OCI-M1 (cell line): ENCODE measurements around the gene SMURF1.

Experiments
- DNase-seq: peaks from one replicate; lab custom pipeline; 2025; lab: John Stamatoyannopoulos, UW

The SMURF1 gene

DNA sequence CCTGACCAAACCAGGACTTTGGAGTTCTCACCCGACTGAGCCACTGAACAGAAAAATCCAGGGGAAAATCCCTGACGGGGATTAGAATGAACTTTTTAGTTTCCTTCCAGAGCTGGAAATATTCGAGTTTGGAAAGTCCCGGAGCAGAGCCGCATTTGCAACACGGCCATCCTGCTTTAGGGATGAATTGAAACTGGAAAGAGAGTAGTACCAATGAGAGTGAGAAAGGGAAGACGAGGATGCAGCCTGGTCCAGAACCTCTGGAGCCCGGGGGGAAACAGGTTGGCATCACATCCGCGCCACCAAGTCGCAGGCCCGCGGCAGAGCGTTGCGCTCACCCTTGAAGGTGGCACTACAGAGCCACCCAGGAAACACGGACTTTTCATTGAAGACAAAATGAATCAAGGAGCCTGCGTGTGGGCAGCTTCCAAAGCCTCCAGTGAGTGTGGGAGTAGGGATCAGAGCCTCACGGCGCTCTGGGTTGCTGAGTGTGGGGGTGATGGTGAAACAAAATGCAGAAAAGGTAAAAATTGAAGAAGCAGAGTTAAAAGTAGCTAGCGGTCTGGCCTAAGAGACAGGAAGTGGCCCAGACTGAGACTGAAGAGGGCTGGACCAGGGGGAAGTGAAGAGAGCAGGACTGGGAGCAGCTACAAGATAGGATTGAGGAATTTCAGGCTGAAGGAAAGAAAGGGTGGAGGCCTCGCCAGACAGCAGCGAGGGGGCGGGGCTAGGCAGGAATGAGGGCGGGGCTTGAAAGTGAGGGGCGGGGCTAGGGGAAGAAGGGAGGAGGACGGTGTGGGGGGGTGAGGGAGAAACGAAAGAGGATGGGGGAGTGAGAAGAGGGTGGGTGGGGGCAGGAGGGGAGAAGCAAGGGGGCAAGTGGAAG is 1.8 kb downstream of the SMURF1 start:
- DNase-seq = peak; percentile 53

- no peak for DNase-seq
Measured at GRCh38 chr7:99141334-99141733, 2.6 kb downstream of the SMURF1 start.

DNA sequence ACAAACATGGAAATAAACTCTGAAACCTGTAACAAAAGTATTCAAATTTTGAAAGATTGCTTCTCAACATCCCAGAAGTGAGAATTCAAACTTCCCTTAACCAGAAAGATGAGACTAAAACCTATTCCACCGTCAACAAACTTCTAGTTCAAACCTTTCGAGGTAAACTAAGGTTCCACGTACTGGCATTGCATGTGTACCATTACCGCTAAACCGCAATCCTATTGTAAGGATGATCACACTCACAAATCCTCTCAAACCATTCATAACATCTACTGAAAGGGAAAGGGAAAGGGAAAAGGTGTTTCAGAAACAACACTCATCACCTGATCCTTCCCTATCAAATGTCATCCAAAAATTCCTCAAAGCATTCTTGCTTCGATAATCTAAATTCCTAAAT is 3.1 kb downstream of the SMURF1 start:
- DNase-seq = no peak

DNA sequence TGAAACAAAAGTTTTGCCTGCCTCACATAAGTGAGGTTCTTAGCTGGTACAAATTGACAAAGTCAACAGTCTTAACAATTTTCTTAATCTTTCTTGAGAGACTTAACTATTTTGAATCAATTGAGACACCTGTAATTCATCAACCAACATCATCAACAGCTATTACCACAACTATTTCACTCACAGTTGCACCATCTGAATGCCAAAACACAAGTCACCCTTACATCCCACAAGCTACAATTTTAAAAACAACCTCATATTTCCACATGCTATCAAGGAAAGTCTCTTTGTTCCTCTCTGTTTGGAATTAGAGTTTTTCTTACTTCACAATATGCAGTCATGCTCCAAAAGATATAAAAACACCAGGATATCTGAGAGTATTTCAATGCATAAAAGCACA is 4.9 kb downstream of the SMURF1 start:
- no peak for DNase-seq

GRCh38 chr7:99137411-99138180 is 6.3 kb downstream of the SMURF1 start:
- no peak for DNase-seq

- DNase-seq = no peak
Measured at GRCh38 chr7:99135938-99136337, 8.0 kb downstream of the SMURF1 start.

GRCh38 chr7:99133766-99134564 is 9.9 kb downstream of the SMURF1 start:
- DNase-seq = no peak

GRCh38 chr7:99132595-99133321 is 11.2 kb downstream of the SMURF1 start:
- no peak for DNase-seq

DNA sequence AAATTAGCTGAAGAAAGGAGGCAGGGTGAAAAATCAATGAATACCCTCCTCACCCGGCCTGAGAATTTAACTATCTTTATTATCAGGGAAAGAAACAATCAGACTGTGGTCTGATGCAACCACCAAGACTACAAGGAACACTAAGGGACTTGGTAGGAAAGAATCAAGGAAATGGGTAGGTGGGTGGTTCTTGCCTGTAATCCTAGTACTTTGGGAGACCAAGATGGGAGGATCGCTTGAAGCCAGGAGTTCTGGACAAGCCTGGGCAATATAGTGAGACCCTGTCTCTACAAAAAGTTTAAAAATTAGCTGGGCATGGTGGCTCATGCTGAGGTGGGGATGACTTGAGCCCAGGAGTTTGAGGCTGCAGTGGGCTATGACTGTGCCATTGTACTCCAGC is 12.6 kb downstream of the SMURF1 start:
- DNase-seq = no peak

GRCh38 chr7:99129536-99129935 is 14.4 kb downstream of the SMURF1 start:
- no peak for DNase-seq

- DNase-seq = no peak
Measured at GRCh38 chr7:99129001-99129400, 14.9 kb downstream of the SMURF1 start.

- no peak for DNase-seq
Measured at GRCh38 chr7:99128076-99128950, 15.6 kb downstream of the SMURF1 start.

DNA sequence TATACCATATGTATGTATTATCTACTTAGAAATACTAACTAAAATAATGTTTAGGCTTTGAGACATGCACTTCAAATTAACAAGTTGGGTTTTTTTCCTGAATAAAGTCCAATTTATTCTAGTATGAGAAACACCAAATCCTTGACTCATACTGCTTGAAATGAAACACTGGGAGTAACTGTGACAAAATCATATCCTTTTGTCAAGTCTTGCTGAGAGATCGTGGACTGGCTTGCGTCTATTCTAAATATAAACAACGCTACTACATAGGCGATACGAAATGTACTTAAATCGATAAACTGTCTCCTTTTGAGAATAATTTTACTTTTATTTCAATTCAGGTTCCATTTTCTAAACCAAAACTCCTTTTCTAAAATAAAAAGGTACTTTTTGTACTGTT is 16.3 kb downstream of the SMURF1 start:
- no peak for DNase-seq

- peak; percentile 51 for DNase-seq
Measured at GRCh38 chr7:99126921-99127553, 16.9 kb downstream of the SMURF1 start.

GRCh38 chr7:99125505-99125865 is 18.4 kb downstream of the SMURF1 start:
- no peak for DNase-seq

- no peak for DNase-seq
Measured at GRCh38 chr7:99124751-99125504, 19.0 kb downstream of the SMURF1 start.

DNA sequence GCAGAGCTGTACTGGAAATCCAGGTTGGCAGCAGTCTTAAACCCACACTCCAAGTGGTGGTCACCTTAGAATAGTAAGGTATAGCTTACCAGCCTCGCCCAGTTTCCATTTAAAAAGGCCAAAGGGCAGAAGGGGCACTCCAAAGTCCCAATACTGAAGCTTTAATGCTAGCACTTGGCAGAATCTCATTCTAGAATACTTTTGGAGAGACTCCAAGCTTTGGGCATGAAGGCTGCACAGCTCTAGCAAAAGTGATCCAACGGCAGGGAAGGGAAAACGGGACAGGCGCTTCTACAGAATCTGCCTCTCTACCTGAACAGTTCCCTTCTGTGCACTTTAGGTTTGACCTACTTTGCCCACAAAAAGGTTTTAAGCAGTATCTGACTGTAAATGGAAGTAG is 19.7 kb downstream of the SMURF1 start:
- DNase-seq = no peak

- no peak for DNase-seq
Measured at GRCh38 chr7:99123571-99124033, 20.3 kb downstream of the SMURF1 start.

DNA sequence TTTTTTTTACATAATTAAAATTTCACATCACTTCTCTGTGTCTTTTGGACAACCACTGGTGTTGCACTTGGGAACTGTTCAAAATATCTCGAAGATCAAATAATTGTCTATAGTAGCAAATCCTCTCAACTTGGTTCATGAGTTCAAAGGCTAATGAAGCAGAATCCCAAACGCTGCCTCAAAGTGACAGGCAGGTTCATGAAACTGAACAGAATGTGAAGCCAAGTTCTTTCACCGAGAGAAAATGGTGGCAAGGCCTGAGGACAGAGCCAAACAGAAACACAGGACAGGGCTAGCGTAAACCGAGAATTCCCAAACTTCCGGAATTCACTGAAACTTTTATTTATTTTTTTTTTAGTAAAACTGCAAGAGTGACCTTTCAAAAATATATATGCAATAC is 21.1 kb downstream of the SMURF1 start:
- no peak for DNase-seq
